ENCODE measurements around the gene SPATA4. TPM values are rescaled to one million over a fixed set of nuclear protein-coding genes. Genes with fewer than 3 reads are reported as not detected.
A peak's percentile ranks its signal among the peaks of the same experiment; 100 is the strongest.

Gene SPATA4
- total RNA-seq, 5 donors from 2014 or later (not counting 1 experiment from before 2014, with no cell fraction given) = not detected

DNA sequence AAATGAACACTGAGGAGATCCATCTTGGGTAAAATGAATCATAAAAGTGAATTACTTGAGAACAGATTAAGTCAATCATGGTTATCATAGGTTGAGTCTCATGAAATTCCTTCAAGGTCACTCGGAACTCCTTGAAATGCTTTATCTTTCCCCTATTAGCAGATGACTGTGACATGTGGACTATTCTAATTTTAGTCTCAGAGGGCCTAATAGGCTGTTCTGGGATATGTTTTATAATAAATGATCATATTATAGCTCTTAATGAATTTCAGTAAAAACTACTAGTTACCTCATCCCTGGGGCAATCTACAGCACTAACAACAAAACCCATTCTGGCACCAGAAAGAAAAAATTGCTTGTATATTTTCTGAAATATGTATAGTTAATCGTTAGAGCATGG lies 44.7 kb downstream of the SPATA4 start:
- Histone ChIP-seq H3K4me1 (ENCODE audit: control insufficient read depth in 1 of 2, extremely low read depth in 1 of 2, insufficient read depth in 2 of 2, low read length in 2 of 2) (no peaks in the 10 kb centered on the region), H3K27me3 (replicated peaks in 1 of 2; ENCODE audit: control insufficient read depth in 2 of 2, extremely low read depth in 1 of 2, insufficient read depth in 2 of 2, low read length in 1 of 2) (peaks cover 0 to 4% of the 10 kb centered on the region in 2 experiments), H3K36me3 (ENCODE audit: control insufficient read depth in 2 of 2, extremely low read depth in 1 of 2, insufficient read depth in 1 of 2, low read length in 1 of 2) (no peaks in the 10 kb centered on the region), H3K9me3 (no peaks in the 10 kb centered on the region), H3K4me3 (ENCODE audit: control insufficient read depth in 1 of 2, extremely low read depth in 1 of 2, low read length in 1 of 2) (no peak overlapping the region), H3K27ac (ENCODE audit: low read length) (no peak overlapping the region)
- no peaks in the 10 kb centered on the region for H3K4me1 Mint-ChIP-seq
- WGBS (ENCODE audit: insufficient coverage) = no CpG with 5 or more reads among the region's 2 CpGs
- H3K27ac Mint-ChIP-seq = no peak overlapping the region
- ChIA-PET POLR2A (no interaction called here), CTCF (interaction anchor here in 1 of 2 donors (1.0 kb wide), 2 partner anchors 127 to 190 kb away, joined by 4 to 9 read pairs; no protein-coding TSS in a partner anchor)
- H3K27me3 Mint-ChIP-seq = no peaks in the 10 kb centered on the region
- ATAC-seq (replicated peaks in 1 of 4) (no peak), DNase-seq (no peak)
- H3K9me3 Mint-ChIP-seq = no peaks in the 10 kb centered on the region
- no peak overlapping the region for H3K4me3 Mint-ChIP-seq
- H3K36me3 Mint-ChIP-seq = no peaks in the 10 kb centered on the region

DNA sequence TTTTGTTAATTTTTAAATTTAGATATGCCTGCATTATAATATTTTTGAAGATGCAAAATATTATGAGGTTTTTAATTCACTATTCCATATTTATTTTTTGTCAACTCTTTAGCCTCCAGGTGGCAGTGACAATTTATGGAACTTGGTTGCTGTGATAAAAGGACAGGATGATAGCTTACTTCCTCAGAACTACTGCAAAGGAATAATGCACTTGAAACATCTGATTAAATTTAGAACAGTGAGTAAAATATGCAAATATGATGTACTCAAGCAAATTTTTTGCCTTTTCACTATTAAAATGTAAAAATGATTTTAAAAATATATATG lies 45.1 kb downstream of the SPATA4 start:
- H3K27me3 ChIP-seq (replicated peaks in 1 of 2; ENCODE audit: control insufficient read depth in 2 of 2, extremely low read depth in 1 of 2, insufficient read depth in 2 of 2, low read length in 1 of 2) = peaks cover 0 to 4% of the 10 kb centered on the region in 2 experiments
- H3K9me3 Mint-ChIP-seq = no peaks in the 10 kb centered on the region
- no peaks in the 10 kb centered on the region for H3K4me1 Mint-ChIP-seq
- no peak overlapping the region for H3K27ac Mint-ChIP-seq
- POLR2A ChIA-PET = no interaction called here
- DNase-seq = peak in 1 of 35 experiments; percentile 18
- H3K4me3 Mint-ChIP-seq = no peak overlapping the region
- no peaks in the 10 kb centered on the region for H3K4me1 ChIP-seq (ENCODE audit: control insufficient read depth in 1 of 2, extremely low read depth in 1 of 2, insufficient read depth in 2 of 2, low read length in 2 of 2)
- no peaks in the 10 kb centered on the region for H3K27me3 Mint-ChIP-seq
- no peaks in the 10 kb centered on the region for H3K36me3 ChIP-seq (ENCODE audit: control insufficient read depth in 2 of 2, extremely low read depth in 1 of 2, insufficient read depth in 1 of 2, low read length in 1 of 2)
- no peak overlapping the region for H3K27ac ChIP-seq (ENCODE audit: low read length)
- CTCF ChIA-PET = interaction anchor here in 1 of 2 donors (1.0 kb wide), 2 partner anchors 127 to 191 kb away, joined by 4 to 9 read pairs; no protein-coding TSS in a partner anchor
- no peak for ATAC-seq (replicated peaks in 1 of 4)
- H3K9me3 ChIP-seq = no peaks in the 10 kb centered on the region
- no peak overlapping the region for H3K4me3 ChIP-seq (ENCODE audit: control insufficient read depth in 1 of 2, extremely low read depth in 1 of 2, low read length in 1 of 2)
- no peaks in the 10 kb centered on the region for H3K36me3 Mint-ChIP-seq

DNA sequence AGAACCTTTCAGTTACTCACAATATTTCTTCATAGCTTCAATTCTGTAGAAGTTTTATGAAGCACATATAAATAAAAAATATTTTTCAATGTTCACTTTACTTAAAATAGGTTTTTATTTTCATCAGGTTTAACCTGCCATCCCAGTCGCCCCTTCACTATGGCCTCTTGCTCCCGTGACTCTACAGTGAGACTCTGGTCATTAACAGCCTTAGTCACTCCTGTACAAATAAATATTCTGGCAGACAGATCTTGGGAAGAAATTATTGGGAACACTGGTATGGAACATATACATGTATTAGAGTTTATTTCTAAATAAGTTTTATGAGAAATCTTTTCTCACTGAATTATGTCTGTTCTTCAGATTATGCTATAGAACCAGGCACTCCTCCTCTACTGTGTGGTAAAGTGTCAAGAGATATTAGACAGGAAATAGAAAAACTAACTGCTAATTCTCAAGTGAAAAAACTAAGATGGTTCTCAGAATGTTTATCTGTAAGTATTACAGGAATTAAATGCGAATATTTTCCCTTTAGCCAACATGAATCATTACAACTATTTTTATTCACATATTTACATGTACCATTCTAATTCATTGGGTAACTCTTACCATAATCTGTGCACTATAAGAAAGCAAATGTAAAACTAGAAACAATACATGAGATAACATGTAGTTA lies 45.6 kb downstream of the SPATA4 start:
- H3K4me1 ChIP-seq (ENCODE audit: control insufficient read depth in 1 of 2, extremely low read depth in 1 of 2, insufficient read depth in 2 of 2, low read length in 2 of 2) = no peaks in the 10 kb centered on the region
- no peaks in the 10 kb centered on the region for H3K9me3 ChIP-seq
- Mint-ChIP-seq H3K4me1 (no peaks in the 10 kb centered on the region), H3K9me3 (no peaks in the 10 kb centered on the region), H3K4me3 (no peak overlapping the region), H3K36me3 (no peaks in the 10 kb centered on the region), H3K27ac (no peak overlapping the region), H3K27me3 (no peaks in the 10 kb centered on the region)
- ATAC-seq (replicated peaks in 1 of 4) (no peak), DNase-seq (no peak)
- no peaks in the 10 kb centered on the region for H3K36me3 ChIP-seq (ENCODE audit: control insufficient read depth in 2 of 2, extremely low read depth in 1 of 2, insufficient read depth in 1 of 2, low read length in 1 of 2)
- no peak overlapping the region for H3K4me3 ChIP-seq (ENCODE audit: control insufficient read depth in 1 of 2, extremely low read depth in 1 of 2, low read length in 1 of 2)
- ChIA-PET CTCF (interaction anchor here (0.6 to 1.0 kb wide), 3 partner anchors 10 to 191 kb away, joined by 3 to 9 read pairs (median 3); no protein-coding TSS in a partner anchor), POLR2A (no interaction called here)
- H3K27me3 ChIP-seq (replicated peaks in 1 of 2; ENCODE audit: control insufficient read depth in 2 of 2, extremely low read depth in 1 of 2, insufficient read depth in 2 of 2, low read length in 1 of 2) = peaks cover 0 to 4% of the 10 kb centered on the region in 2 experiments
- H3K27ac ChIP-seq (ENCODE audit: low read length) = no peak overlapping the region
- WGBS (ENCODE audit: insufficient coverage) = no CpG with 5 or more reads among the region's 3 CpGs

DNA sequence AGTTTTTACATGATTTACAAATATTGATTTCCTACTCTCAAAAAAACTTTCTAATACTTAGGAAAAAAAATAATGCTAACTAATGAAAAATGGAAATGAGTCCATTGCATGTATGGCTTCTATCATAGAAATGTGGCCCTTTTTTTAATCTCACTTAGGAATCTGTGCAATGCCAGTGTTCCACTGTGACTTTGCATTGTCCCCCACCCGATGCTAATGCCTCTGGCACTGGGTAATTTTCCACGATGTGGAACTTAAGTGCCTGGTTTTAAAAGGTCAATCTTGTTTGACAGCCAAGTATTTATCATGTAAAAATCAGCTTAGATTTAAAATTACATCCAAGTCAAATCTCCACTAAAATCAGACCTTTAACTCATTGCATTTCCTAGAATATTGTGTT lies 53.1 kb downstream of the SPATA4 start:
- Mint-ChIP-seq H3K27me3 (no peaks in the 10 kb centered on the region), H3K27ac (no peak overlapping the region), H3K9me3 (no peaks in the 10 kb centered on the region), H3K36me3 (no peaks in the 10 kb centered on the region), H3K4me1 (no peaks in the 10 kb centered on the region), H3K4me3 (no peak overlapping the region)
- H3K4me1 ChIP-seq (ENCODE audit: control insufficient read depth in 1 of 2, extremely low read depth in 1 of 2, insufficient read depth in 2 of 2, low read length in 2 of 2) = no peaks in the 10 kb centered on the region
- no peaks in the 10 kb centered on the region for H3K27me3 ChIP-seq (replicated peaks in 1 of 2; ENCODE audit: control insufficient read depth in 2 of 2, extremely low read depth in 1 of 2, insufficient read depth in 2 of 2, low read length in 1 of 2)
- ATAC-seq (replicated peaks in 1 of 4) = no peak
- ChIA-PET POLR2A (no interaction called here), CTCF (no interaction called here)
- no peaks in the 10 kb centered on the region for H3K36me3 ChIP-seq (ENCODE audit: control insufficient read depth in 2 of 2, extremely low read depth in 1 of 2, insufficient read depth in 1 of 2, low read length in 1 of 2)
- no peak overlapping the region for H3K4me3 ChIP-seq (ENCODE audit: control insufficient read depth in 1 of 2, extremely low read depth in 1 of 2, low read length in 1 of 2)
- H3K27ac ChIP-seq (ENCODE audit: low read length) = no peak overlapping the region
- no peak for DNase-seq
- no CpG with 5 or more reads among the region's 2 CpGs for WGBS (ENCODE audit: insufficient coverage)
- no peaks in the 10 kb centered on the region for H3K9me3 ChIP-seq

DNA sequence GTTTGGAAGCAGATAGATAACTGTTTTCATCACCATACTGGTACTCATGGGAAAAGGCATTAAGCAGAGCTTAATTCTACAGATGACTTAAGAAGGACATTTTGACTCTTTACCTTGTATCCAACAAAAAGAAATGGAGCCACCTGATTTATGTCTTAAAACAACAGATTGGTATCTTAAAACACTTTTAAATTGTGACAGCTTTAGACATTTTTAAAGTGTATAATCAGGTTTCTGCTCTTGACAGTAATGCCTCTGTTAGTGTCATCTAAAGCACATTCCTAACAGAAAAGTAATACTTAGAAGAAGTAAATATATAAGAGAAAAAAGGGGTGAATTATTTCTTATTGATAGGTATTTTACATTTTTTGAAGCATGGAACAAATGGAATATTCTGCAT lies 55.9 kb downstream of the SPATA4 start:
- ATAC-seq (replicated peaks in 1 of 4) (no peak), DNase-seq (no peak)
- POLR2A ChIA-PET = interaction anchor here in 1 of 2 donors (0.5 kb wide), 1 partner anchor 20 kb away, joined by 4 read pairs; no protein-coding TSS in a partner anchor
- Mint-ChIP-seq H3K36me3 (no peaks in the 10 kb centered on the region), H3K4me3 (no peak overlapping the region), H3K27ac (no peak overlapping the region), H3K9me3 (no peaks in the 10 kb centered on the region), H3K27me3 (no peaks in the 10 kb centered on the region), H3K4me1 (no peaks in the 10 kb centered on the region)
- no peaks in the 10 kb centered on the region for H3K27me3 ChIP-seq (replicated peaks in 1 of 2; ENCODE audit: control insufficient read depth in 2 of 2, extremely low read depth in 1 of 2, insufficient read depth in 2 of 2, low read length in 1 of 2)
- H3K4me3 ChIP-seq (ENCODE audit: control insufficient read depth in 1 of 2, extremely low read depth in 1 of 2, low read length in 1 of 2) = no peak overlapping the region
- CTCF ChIA-PET = no interaction called here
- H3K36me3 ChIP-seq (ENCODE audit: control insufficient read depth in 2 of 2, extremely low read depth in 1 of 2, insufficient read depth in 1 of 2, low read length in 1 of 2) = no peaks in the 10 kb centered on the region
- no peak overlapping the region for H3K27ac ChIP-seq (ENCODE audit: low read length)
- H3K4me1 ChIP-seq (ENCODE audit: control insufficient read depth in 1 of 2, extremely low read depth in 1 of 2, insufficient read depth in 2 of 2, low read length in 2 of 2) = no peaks in the 10 kb centered on the region
- H3K9me3 ChIP-seq = no peaks in the 10 kb centered on the region

DNA sequence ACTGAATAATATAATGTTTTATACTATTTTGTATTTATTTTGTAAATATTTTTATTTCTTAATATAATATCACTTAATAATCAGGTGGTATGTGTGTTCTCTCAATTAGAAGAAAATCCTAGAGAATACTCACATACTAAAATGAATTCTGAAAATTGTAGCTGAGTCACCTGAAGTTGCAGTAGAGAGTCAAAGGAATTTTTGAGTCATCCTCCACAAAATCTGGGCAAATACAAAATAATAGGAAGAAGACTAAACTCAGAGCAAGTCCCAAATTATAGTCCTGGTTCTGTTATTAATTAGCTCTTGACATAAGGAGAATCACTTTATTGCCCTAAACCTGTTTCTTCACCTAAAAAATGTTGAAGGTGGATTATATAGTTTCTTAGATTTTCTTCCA lies 57.8 kb downstream of the SPATA4 start:
- H3K4me1 ChIP-seq (ENCODE audit: control insufficient read depth in 1 of 2, extremely low read depth in 1 of 2, insufficient read depth in 2 of 2, low read length in 2 of 2) = no peaks in the 10 kb centered on the region
- no peaks in the 10 kb centered on the region for H3K27me3 ChIP-seq (replicated peaks in 1 of 2; ENCODE audit: control insufficient read depth in 2 of 2, extremely low read depth in 1 of 2, insufficient read depth in 2 of 2, low read length in 1 of 2)
- ChIA-PET CTCF (interaction anchor here in 1 of 2 donors (1.3 kb wide), 1 partner anchor 10 kb away, joined by 3 read pairs; no protein-coding TSS in a partner anchor), POLR2A (interaction anchor here in 1 of 2 donors (0.6 kb wide), 1 partner anchor 195 kb away, joined by 3 read pairs; no protein-coding TSS in a partner anchor)
- no peak overlapping the region for H3K4me3 ChIP-seq (ENCODE audit: control insufficient read depth in 1 of 2, extremely low read depth in 1 of 2, low read length in 1 of 2)
- H3K27ac ChIP-seq (ENCODE audit: low read length) = no peak overlapping the region
- Mint-ChIP-seq H3K4me1 (no peaks in the 10 kb centered on the region), H3K27ac (no peak overlapping the region), H3K4me3 (no peak overlapping the region), H3K9me3 (no peaks in the 10 kb centered on the region), H3K27me3 (no peaks in the 10 kb centered on the region), H3K36me3 (no peaks in the 10 kb centered on the region)
- H3K9me3 ChIP-seq = no peaks in the 10 kb centered on the region
- DNase-seq (no peak), ATAC-seq (replicated peaks in 1 of 4) (no peak)
- H3K36me3 ChIP-seq (ENCODE audit: control insufficient read depth in 2 of 2, extremely low read depth in 1 of 2, insufficient read depth in 1 of 2, low read length in 1 of 2) = no peaks in the 10 kb centered on the region

DNA sequence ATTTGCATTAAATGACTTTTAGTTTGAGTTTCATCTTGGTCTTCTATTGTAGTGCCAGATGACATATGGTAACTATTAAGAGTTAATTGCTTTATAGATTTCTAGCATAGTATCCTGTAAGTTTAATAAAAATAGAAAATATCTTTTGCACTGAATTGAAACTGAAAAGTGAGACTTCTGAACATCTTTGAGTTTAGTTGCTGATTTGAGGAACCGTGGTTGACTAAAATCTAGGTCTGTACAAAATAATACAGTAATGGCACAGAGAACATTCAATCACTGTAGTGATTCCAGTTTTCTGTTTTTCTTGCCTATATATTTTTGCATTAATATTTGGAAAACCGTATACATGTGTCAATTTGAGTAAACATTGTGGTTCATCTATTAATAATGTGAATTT lies 60.7 kb downstream of the SPATA4 start:
- no peak overlapping the region for H3K4me3 Mint-ChIP-seq
- H3K27me3 Mint-ChIP-seq = no peaks in the 10 kb centered on the region
- WGBS (ENCODE audit: insufficient coverage) = no CpG with 5 or more reads among the region's 2 CpGs
- no peak overlapping the region for H3K4me3 ChIP-seq (ENCODE audit: control insufficient read depth in 1 of 2, extremely low read depth in 1 of 2, low read length in 1 of 2)
- no peaks in the 10 kb centered on the region for H3K36me3 ChIP-seq (ENCODE audit: control insufficient read depth in 2 of 2, extremely low read depth in 1 of 2, insufficient read depth in 1 of 2, low read length in 1 of 2)
- H3K4me1 ChIP-seq (ENCODE audit: control insufficient read depth in 1 of 2, extremely low read depth in 1 of 2, insufficient read depth in 2 of 2, low read length in 2 of 2) = no peaks in the 10 kb centered on the region
- H3K9me3 ChIP-seq = no peaks in the 10 kb centered on the region
- H3K27ac Mint-ChIP-seq = no peak overlapping the region
- no peaks in the 10 kb centered on the region for H3K9me3 Mint-ChIP-seq
- CTCF ChIA-PET = no interaction called here
- POLR2A ChIA-PET = no interaction called here
- H3K36me3 Mint-ChIP-seq = no peaks in the 10 kb centered on the region
- no peaks in the 10 kb centered on the region for H3K4me1 Mint-ChIP-seq
- DNase-seq (no peak), ATAC-seq (replicated peaks in 1 of 4) (no peak)
- H3K27me3 ChIP-seq (replicated peaks in 1 of 2; ENCODE audit: control insufficient read depth in 2 of 2, extremely low read depth in 1 of 2, insufficient read depth in 2 of 2, low read length in 1 of 2) = no peaks in the 10 kb centered on the region
- H3K27ac ChIP-seq (ENCODE audit: low read length) = no peak overlapping the region

Data from T-cell (primary cell).